Measurements from ENCODE around the gene ARIH1. TPM values are rescaled to one million over a fixed set of nuclear protein-coding genes. Genes with fewer than 3 reads are reported as not detected.

The ARIH1 gene
- polyA plus RNA-seq, 3 donors = 13.5 to 47.2 (median 14.4) TPM

- no peak overlapping the region for H2AFZ ChIP-seq (ENCODE audit: insufficient read depth, low read depth, low read length, poor library complexity, severe bottlenecking)
- H3K4me2 ChIP-seq (replicated peaks; ENCODE audit: extremely low read depth, low read length, poor library complexity, severe bottlenecking) = no peak overlapping the region
- DNase-seq = no peak
- H3K9me3 ChIP-seq (replicated peaks in 1 of 2; ENCODE audit: control insufficient read depth in 1 of 2, insufficient read depth in 1 of 2, low read length in 2 of 2) = no peaks in the 10 kb centered on the region
- Mint-ChIP-seq H3K27me3 (ENCODE audit: low read depth in 3 of 3) (peaks cover 0 to 2% (median 0%) of the 10 kb centered on the region in 3 donors), H3K27ac (no peak overlapping the region), H3K4me3 (no peak overlapping the region), H3K36me3 (peaks cover 58 to 62% of the 10 kb centered on the region in 2 donors), H3K4me1 (peaks cover 2% of the 10 kb centered on the region), H3K9me3 (no peaks in the 10 kb centered on the region)
- H3K79me2 ChIP-seq (ENCODE audit: insufficient read depth, low read length) = no peaks in the 10 kb centered on the region
- no peak overlapping the region for H3K4me3 ChIP-seq (replicated peaks in 1 of 3; ENCODE audit: low read depth in 2 of 3, low read length in 3 of 3)
- no peak overlapping the region for H3K9ac ChIP-seq (ENCODE audit: insufficient read depth, low read length, poor library complexity, severe bottlenecking)
- no CpG with 5 or more reads among the region's 1 CpG for WGBS (ENCODE audit: insufficient coverage)
- TF ChIP-seq, protein P1, sequence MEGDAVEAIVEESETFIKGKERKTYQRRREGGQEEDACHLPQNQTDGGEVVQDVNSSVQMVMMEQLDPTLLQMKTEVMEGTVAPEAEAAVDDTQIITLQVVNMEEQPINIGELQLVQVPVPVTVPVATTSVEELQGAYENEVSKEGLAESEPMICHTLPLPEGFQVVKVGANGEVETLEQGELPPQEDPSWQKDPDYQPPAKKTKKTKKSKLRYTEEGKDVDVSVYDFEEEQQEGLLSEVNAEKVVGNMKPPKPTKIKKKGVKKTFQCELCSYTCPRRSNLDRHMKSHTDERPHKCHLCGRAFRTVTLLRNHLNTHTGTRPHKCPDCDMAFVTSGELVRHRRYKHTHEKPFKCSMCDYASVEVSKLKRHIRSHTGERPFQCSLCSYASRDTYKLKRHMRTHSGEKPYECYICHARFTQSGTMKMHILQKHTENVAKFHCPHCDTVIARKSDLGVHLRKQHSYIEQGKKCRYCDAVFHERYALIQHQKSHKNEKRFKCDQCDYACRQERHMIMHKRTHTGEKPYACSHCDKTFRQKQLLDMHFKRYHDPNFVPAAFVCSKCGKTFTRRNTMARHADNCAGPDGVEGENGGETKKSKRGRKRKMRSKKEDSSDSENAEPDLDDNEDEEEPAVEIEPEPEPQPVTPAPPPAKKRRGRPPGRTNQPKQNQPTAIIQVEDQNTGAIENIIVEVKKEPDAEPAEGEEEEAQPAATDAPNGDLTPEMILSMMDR (IDR thresholded peaks at IDR 0.05) = no peak
- no peaks in the 10 kb centered on the region for H3K4me1 ChIP-seq (ENCODE audit: control insufficient read depth in 1 of 2, insufficient read depth in 2 of 2, low read length in 2 of 2)
- H3K27ac ChIP-seq (ENCODE audit: low read depth in 1 of 2, low read length in 2 of 2) = no peak overlapping the region
- H3K27me3 ChIP-seq (ENCODE audit: control insufficient read depth in 2 of 2, insufficient read depth in 2 of 2, low read length in 2 of 2) = no peaks in the 10 kb centered on the region
- H4K20me1 ChIP-seq (ENCODE audit: insufficient read depth, low read length) = peaks cover 3% of the 10 kb centered on the region
- intact Hi-C loops (cut with micrococcal nuclease) = no loop called here
- H3K36me3 ChIP-seq (replicated peaks in 1 of 2; ENCODE audit: control insufficient read depth in 1 of 2, insufficient read depth in 2 of 2, low read length in 2 of 2) = peaks cover 46 to 61% of the 10 kb centered on the region in 2 donors
Observed at GRCh38 chr15:72585476-72586058, 111.4 kb downstream of the ARIH1 start.

DNA sequence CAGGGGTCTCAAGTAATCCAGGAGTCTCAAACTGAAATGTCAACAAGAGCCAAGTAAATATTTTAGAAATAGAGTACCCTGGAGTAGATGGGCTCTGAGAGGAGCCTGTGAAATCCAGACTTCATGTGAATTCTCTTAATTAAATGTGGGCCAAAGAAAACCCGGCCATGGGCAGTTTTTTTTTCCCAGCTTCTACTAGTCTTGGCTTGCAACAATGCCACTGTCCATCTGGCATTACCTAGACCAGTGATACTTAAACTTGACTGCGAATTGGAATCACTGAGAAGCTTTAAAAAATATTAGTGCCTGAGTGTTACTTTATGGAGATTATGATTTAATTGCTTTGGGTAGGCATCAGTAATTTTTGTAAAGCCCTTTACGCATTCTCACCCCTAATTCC, 114.0 kb downstream of the ARIH1 start:
- no peak overlapping the region for H3K9ac ChIP-seq (ENCODE audit: insufficient read depth, low read length, poor library complexity, severe bottlenecking)
- Mint-ChIP-seq H3K27me3 (ENCODE audit: low read depth in 3 of 3) (peaks cover 0 to 2% (median 0%) of the 10 kb centered on the region in 3 donors), H3K9me3 (no peaks in the 10 kb centered on the region), H3K4me3 (no peak overlapping the region), H3K27ac (no peak overlapping the region), H3K36me3 (peaks cover 35 to 37% of the 10 kb centered on the region in 2 donors), H3K4me1 (peaks cover 2% of the 10 kb centered on the region)
- no peak for DNase-seq
- H4K20me1 ChIP-seq (ENCODE audit: insufficient read depth, low read length) = peaks cover 3% of the 10 kb centered on the region
- no peaks in the 10 kb centered on the region for H3K4me1 ChIP-seq (ENCODE audit: control insufficient read depth in 1 of 2, insufficient read depth in 2 of 2, low read length in 2 of 2)
- H3K79me2 ChIP-seq (ENCODE audit: insufficient read depth, low read length) = no peaks in the 10 kb centered on the region
- no peak overlapping the region for H3K4me3 ChIP-seq (replicated peaks in 1 of 3; ENCODE audit: low read depth in 2 of 3, low read length in 3 of 3)
- no peak overlapping the region for H3K4me2 ChIP-seq (replicated peaks; ENCODE audit: extremely low read depth, low read length, poor library complexity, severe bottlenecking)
- intact Hi-C loops (cut with micrococcal nuclease) = no loop called here
- H3K27me3 ChIP-seq (ENCODE audit: control insufficient read depth in 2 of 2, insufficient read depth in 2 of 2, low read length in 2 of 2) = no peaks in the 10 kb centered on the region
- H2AFZ ChIP-seq (ENCODE audit: insufficient read depth, low read depth, low read length, poor library complexity, severe bottlenecking) = no peak overlapping the region
- TF ChIP-seq, protein P1 (IDR thresholded peaks at IDR 0.05) = no peak
- peaks cover 22 to 36% of the 10 kb centered on the region in 2 donors for H3K36me3 ChIP-seq (replicated peaks in 1 of 2; ENCODE audit: control insufficient read depth in 1 of 2, insufficient read depth in 2 of 2, low read length in 2 of 2)
- no CpG with 5 or more reads among the region's 3 CpGs for WGBS (ENCODE audit: insufficient coverage)
- no peak overlapping the region for H3K27ac ChIP-seq (ENCODE audit: low read depth in 1 of 2, low read length in 2 of 2)
- no peaks in the 10 kb centered on the region for H3K9me3 ChIP-seq (replicated peaks in 1 of 2; ENCODE audit: control insufficient read depth in 1 of 2, insufficient read depth in 1 of 2, low read length in 2 of 2)

Measured in CD14-positive monocyte (primary cell).